CD4-positive, alpha-beta T cell (primary cell): ENCODE measurements around the gene RAD51. TPM values are rescaled to one million over a fixed set of nuclear protein-coding genes. Genes with fewer than 3 reads are reported as not detected.

Experiments
- ATAC-seq: fragments of 200-7000 bp; cut with Tn5 transposase; one replicate; pipeline ENCODE4 v1.10.0; 2022; ENCODE audit warnings: mild to moderate bottlenecking; ENCODE audit not compliant: poor library complexity
- CTCF ChIA-PET: fragments of 350-600 bp; sonication (Branson Sonifier 250); formaldehyde crosslinking; loops from one replicate; lab custom pipeline; 2021; ENCODE audit warnings: antibody characterized with exemption, inconsistent platforms; lab: Charles Lee
- POLR2A ChIA-PET: fragments of 350-600 bp; sonication (Branson Sonifier 250); formaldehyde crosslinking; loops from one replicate; lab custom pipeline; 2021; ENCODE audit warnings: antibody characterized with exemption, inconsistent platforms; lab: Charles Lee
- DNase-seq, 14 experiments: peaks; one replicate each; pipeline ENCODE4 v3.0.0-alpha.2; 2013 to 2020; ENCODE audit warnings: mixed read lengths in 2 of 14
- H3K27ac ChIP-seq, 2 donors: one replicate each; pipeline versions ENCODE4 v1.5.1 to v1.7.0; 2013; ENCODE audit warnings: low read length in 2 of 2, low read depth in 1 of 2, mild to moderate bottlenecking in 1 of 2
- H3K27me3 ChIP-seq, 2 experiments: 1 replicate in 1 of 2; 2 replicates in 1 of 2; pipeline versions ENCODE4 v1.6.1 to v1.7.0; 2013; ENCODE audit warnings: low read length in 2 of 2, control low read depth in 1 of 2, mild to moderate bottlenecking in 1 of 2, moderate library complexity in 1 of 2; ENCODE audit not compliant: insufficient read depth in 2 of 2, control insufficient read depth in 1 of 2
- H3K36me3 ChIP-seq: one replicate; pipeline ENCODE4 v1.6.1; 2013; ENCODE audit warnings: low read length, control low read depth; ENCODE audit not compliant: insufficient read depth
- H3K4me1 ChIP-seq: one replicate; pipeline ENCODE4 v1.6.1; 2013; ENCODE audit warnings: low read length, control low read depth; ENCODE audit not compliant: insufficient read depth
- H3K4me3 ChIP-seq: one replicate; pipeline ENCODE4 v1.5.1; 2013; ENCODE audit warnings: mild to moderate bottlenecking, low read length, moderate library complexity
- H3K9me3 ChIP-seq, 2 experiments: 1 replicate in 1 of 2; 2 replicates in 1 of 2; pipeline versions ENCODE4 v1.6.1 to v1.7.0; 2013; ENCODE audit warnings: low read length in 2 of 2, mild to moderate bottlenecking in 2 of 2, control low read depth in 1 of 2, moderate library complexity in 1 of 2; ENCODE audit not compliant: control insufficient read depth in 1 of 2, insufficient read depth in 1 of 2
- H3K27ac Mint-ChIP-seq: one replicate; pipeline ENCODE4 v1.8.0; 2020; ENCODE audit warnings: mixed read lengths
- H3K27me3 Mint-ChIP-seq: one replicate; pipeline ENCODE4 v1.8.0; 2021; ENCODE audit warnings: mixed read lengths
- H3K36me3 Mint-ChIP-seq: one replicate; pipeline ENCODE4 v1.8.0; 2021; ENCODE audit warnings: low read depth, mixed read lengths
- H3K4me1 Mint-ChIP-seq: one replicate; pipeline ENCODE4 v1.8.0; 2021; ENCODE audit warnings: low read depth, mixed read lengths
- H3K4me3 Mint-ChIP-seq: one replicate; pipeline ENCODE4 v1.8.0; 2020; ENCODE audit warnings: mild to moderate bottlenecking, mixed read lengths
- H3K9me3 Mint-ChIP-seq: one replicate; pipeline ENCODE4 v1.8.0; 2020; ENCODE audit warnings: mixed read lengths
- intact Hi-C, 2 experiments: fragments of 100-400 bp; cut with DNase I in 1 of 2; cut with micrococcal nuclease in 1 of 2; formaldehyde crosslinking; loops; one replicate each; pipeline versions ENCODE4 v1.15.1 to v1.9.0; 2023 to 2025; cut with DNase I, micrococcal nuclease
- total RNA-seq, 174 experiments: library from RNA in 2 of 174; stranded (reverse) in 2 of 174; gene quantifications; one replicate each; pipeline ENCODE4 v1.2.3 and lab custom pipeline; 2021 to 2026
- TF ChIP-seq, protein P1 (sequence below): fragments of 200-600 bp; IDR thresholded peaks from one replicate; pipeline ENCODE4 v1.8.0; 2022; ENCODE audit warnings: antibody characterized with exemption, mild to moderate bottlenecking

The RAD51 gene
- total RNA-seq, 2 experiments from 2014 or later, result 0.64 to 1.5 TPM

DNA sequence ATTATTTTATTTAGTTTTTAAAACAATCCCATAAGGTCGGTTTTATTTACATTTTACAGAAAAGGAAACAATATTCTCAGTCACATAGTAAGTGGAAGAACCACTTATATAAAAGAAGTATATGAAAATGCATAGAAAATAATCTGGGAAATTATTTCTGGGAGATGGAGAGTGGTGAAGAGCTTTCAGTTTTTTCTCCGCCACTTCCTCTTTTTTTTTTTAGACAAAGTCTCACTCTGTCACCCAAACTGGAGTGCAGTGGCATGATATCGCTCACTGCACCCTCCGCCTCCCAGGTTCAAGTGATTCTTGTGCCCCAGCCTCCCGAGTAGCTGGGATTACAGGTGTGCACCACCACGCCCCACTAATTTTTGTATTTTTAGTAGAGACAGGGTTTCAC lies 21.2 kb downstream of the RAD51 start:
- Mint-ChIP-seq H3K27ac (no peak overlapping the region), H3K4me3 (no peak overlapping the region), H3K27me3 (no peaks in the 10 kb centered on the region), H3K36me3 (no peaks in the 10 kb centered on the region), H3K9me3 (no peaks in the 10 kb centered on the region), H3K4me1 (no peaks in the 10 kb centered on the region)
- ATAC-seq (no peak), DNase-seq (no peak)
- Histone ChIP-seq H3K36me3 (no peaks in the 10 kb centered on the region), H3K4me3 (no peak overlapping the region), H3K9me3 (no peaks in the 10 kb centered on the region), H3K4me1 (no peaks in the 10 kb centered on the region), H3K27ac (no peak overlapping the region), H3K27me3 (no peaks in the 10 kb centered on the region)
- ChIA-PET POLR2A (no interaction called here), CTCF (no interaction called here)
- intact Hi-C loops, result no loop called here
- TF ChIP-seq, protein P1, sequence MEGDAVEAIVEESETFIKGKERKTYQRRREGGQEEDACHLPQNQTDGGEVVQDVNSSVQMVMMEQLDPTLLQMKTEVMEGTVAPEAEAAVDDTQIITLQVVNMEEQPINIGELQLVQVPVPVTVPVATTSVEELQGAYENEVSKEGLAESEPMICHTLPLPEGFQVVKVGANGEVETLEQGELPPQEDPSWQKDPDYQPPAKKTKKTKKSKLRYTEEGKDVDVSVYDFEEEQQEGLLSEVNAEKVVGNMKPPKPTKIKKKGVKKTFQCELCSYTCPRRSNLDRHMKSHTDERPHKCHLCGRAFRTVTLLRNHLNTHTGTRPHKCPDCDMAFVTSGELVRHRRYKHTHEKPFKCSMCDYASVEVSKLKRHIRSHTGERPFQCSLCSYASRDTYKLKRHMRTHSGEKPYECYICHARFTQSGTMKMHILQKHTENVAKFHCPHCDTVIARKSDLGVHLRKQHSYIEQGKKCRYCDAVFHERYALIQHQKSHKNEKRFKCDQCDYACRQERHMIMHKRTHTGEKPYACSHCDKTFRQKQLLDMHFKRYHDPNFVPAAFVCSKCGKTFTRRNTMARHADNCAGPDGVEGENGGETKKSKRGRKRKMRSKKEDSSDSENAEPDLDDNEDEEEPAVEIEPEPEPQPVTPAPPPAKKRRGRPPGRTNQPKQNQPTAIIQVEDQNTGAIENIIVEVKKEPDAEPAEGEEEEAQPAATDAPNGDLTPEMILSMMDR, result no peak

DNA sequence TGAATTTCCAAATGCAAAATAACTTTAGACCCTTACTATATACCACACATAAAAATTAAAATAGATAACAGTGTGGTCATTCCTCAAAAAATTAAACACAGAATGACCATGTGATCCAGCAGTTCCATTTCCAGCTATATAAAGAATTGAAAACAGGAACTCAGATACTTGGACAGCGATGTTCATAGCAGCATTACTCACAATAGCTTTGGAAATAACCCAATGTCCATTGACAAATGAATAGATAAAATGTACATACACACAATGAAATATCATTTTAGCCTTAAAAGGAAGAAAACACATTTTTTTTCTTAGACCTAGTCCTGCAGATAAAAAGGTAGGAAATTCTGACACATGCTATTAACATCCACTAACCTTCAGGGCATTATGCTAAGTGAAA lies 26.7 kb downstream of the RAD51 start:
- Histone ChIP-seq H3K4me1 (no peaks in the 10 kb centered on the region), H3K4me3 (no peak overlapping the region), H3K27ac (no peak overlapping the region), H3K9me3 (no peaks in the 10 kb centered on the region), H3K27me3 (no peaks in the 10 kb centered on the region), H3K36me3 (no peaks in the 10 kb centered on the region)
- DNase-seq (no peak), ATAC-seq (no peak)
- H3K27me3 Mint-ChIP-seq, result no peaks in the 10 kb centered on the region
- TF ChIP-seq, protein P1, result no peak
- CTCF ChIA-PET, result interaction anchor here (0.7 kb wide), 1 partner anchor 526 kb away, joined by 3 read pairs; no protein-coding TSS in a partner anchor
- no peak overlapping the region for H3K4me3 Mint-ChIP-seq
- POLR2A ChIA-PET, result no interaction called here
- H3K9me3 Mint-ChIP-seq, result no peaks in the 10 kb centered on the region
- no peaks in the 10 kb centered on the region for H3K36me3 Mint-ChIP-seq
- no peaks in the 10 kb centered on the region for H3K4me1 Mint-ChIP-seq
- no peak overlapping the region for H3K27ac Mint-ChIP-seq
- intact Hi-C loops, result no loop called here

DNA sequence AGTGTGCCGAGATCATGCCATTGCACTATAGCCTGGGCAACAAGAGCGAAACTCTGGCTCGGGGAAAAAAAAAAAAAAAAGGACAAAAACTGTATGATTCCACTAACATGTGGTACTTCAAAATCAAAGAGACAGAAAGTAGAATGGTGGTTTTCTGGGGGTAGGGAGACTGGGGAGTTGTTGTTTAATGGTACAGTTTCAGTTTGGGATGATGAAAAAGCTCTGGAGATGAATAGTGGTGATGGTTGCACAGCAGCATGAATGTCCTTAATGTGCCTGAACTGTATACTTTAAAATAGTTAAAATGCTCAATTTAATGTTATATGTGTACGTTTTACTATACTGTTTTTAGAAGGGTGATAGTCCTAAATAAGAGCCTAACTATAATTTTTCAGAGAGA lies 27.4 kb downstream of the RAD51 start:
- TF ChIP-seq, protein P1, result no peak
- no peaks in the 10 kb centered on the region for H3K27me3 ChIP-seq
- DNase-seq (no peak), ATAC-seq (no peak)
- H3K36me3 ChIP-seq, result no peaks in the 10 kb centered on the region
- intact Hi-C loops, result no loop called here
- H3K9me3 ChIP-seq, result no peaks in the 10 kb centered on the region
- Mint-ChIP-seq H3K27ac (no peak overlapping the region), H3K4me1 (no peaks in the 10 kb centered on the region), H3K9me3 (no peaks in the 10 kb centered on the region), H3K36me3 (no peaks in the 10 kb centered on the region), H3K4me3 (no peak overlapping the region), H3K27me3 (no peaks in the 10 kb centered on the region)
- no peaks in the 10 kb centered on the region for H3K4me1 ChIP-seq
- no peak overlapping the region for H3K4me3 ChIP-seq
- H3K27ac ChIP-seq, result no peak overlapping the region
- POLR2A ChIA-PET, result interaction anchor here (1.4 kb wide), 1 partner anchor 28 kb away, joined by 3 read pairs; no protein-coding TSS in a partner anchor
- CTCF ChIA-PET, result interaction anchor here (0.7 kb wide), 1 partner anchor 525 kb away, joined by 3 read pairs; no protein-coding TSS in a partner anchor
